Neural progenitor cell (in vitro differentiated cells): ENCODE measurements around the gene DSEL. TPM values are rescaled to one million over a fixed set of nuclear protein-coding genes. Genes with fewer than 3 reads are reported as not detected.

Source experiments
- DNase-seq: peaks from one replicate; pipeline ENCODE4 v3.0.0-alpha.2; 2016; ENCODE audit warnings: low spot score
- H2AFZ ChIP-seq: fragments of 200-600 bp; sonication (generic); replicated peaks from 2 replicates; pipeline ENCODE4 v1.6.1; 2016; ENCODE audit warnings: antibody characterized with exemption
- H3F3A ChIP-seq: fragments of 200-600 bp; sonication (generic); 2 replicates; pipeline ENCODE4 v1.6.1; 2016; ENCODE audit warnings: antibody characterized with exemption, low read depth
- H3K27ac ChIP-seq: fragments of 200-600 bp; sonication (generic); 2 replicates; pipeline ENCODE4 v1.5.1; 2016; ENCODE audit warnings: mild to moderate bottlenecking
- H3K27me3 ChIP-seq: fragments of 200-600 bp; sonication (generic); 2 replicates; pipeline ENCODE4 v1.6.1; 2016; ENCODE audit warnings: mild to moderate bottlenecking, moderate library complexity
- H3K36me3 ChIP-seq: fragments of 200-600 bp; sonication (generic); 2 replicates; pipeline ENCODE4 v1.5.1; 2016
- H3K4me1 ChIP-seq: fragments of 200-600 bp; sonication (generic); 2 replicates; pipeline ENCODE4 v1.6.1; 2016; ENCODE audit warnings: mixed run types
- H3K4me2 ChIP-seq: fragments of 200-600 bp; sonication (generic); 2 replicates; pipeline ENCODE4 v1.6.1; 2016
- H3K4me3 ChIP-seq: fragments of 200-600 bp; sonication (generic); 2 replicates; pipeline ENCODE4 v1.5.1; 2016
- H3K79me2 ChIP-seq: fragments of 200-600 bp; sonication (generic); 2 replicates; pipeline ENCODE4 v1.6.1; 2016; ENCODE audit warnings: low read depth
- H3K9ac ChIP-seq: fragments of 200-600 bp; sonication (generic); 2 replicates; pipeline ENCODE4 v1.6.1; 2016
- H3K9me3 ChIP-seq: fragments of 200-600 bp; sonication (generic); 2 replicates; pipeline ENCODE4 v1.5.1; 2016; ENCODE audit warnings: low read depth
- H4K20me1 ChIP-seq: fragments of 200-600 bp; sonication (generic); 2 replicates; pipeline ENCODE4 v1.6.1; 2016; ENCODE audit warnings: low read depth
- H3K27ac Mint-ChIP-seq: 3 replicates; pipeline ENCODE4 v1.8.0; 2021; ENCODE audit warnings: mixed read lengths
- H3K27me3 Mint-ChIP-seq: 2 replicates; pipeline ENCODE4 v1.8.0; 2022; ENCODE audit warnings: low read depth, mild to moderate bottlenecking, inconsistent platforms, moderate library complexity, mixed read lengths; ENCODE audit not compliant: insufficient read depth
- H3K36me3 Mint-ChIP-seq: 3 replicates; pipeline ENCODE4 v1.8.0; 2021; ENCODE audit warnings: mixed read lengths
- H3K4me1 Mint-ChIP-seq: 3 replicates; pipeline ENCODE4 v1.8.0; 2021; ENCODE audit warnings: mixed read lengths
- H3K4me3 Mint-ChIP-seq: 3 replicates; pipeline ENCODE4 v1.8.0; 2021; ENCODE audit warnings: mild to moderate bottlenecking, moderate library complexity, mixed read lengths
- H3K9me3 Mint-ChIP-seq: 3 replicates; pipeline ENCODE4 v1.8.0; 2020; ENCODE audit warnings: mixed read lengths
- CTCF ChIP-seq: fragments of 200-600 bp; sonication (generic); IDR thresholded peaks from 2 replicates; pipeline ENCODE4 v1.5.1; 2017; ENCODE audit warnings: antibody characterized with exemption, mild to moderate bottlenecking
- EZH2 ChIP-seq: fragments of 200-600 bp; sonication (generic); IDR thresholded peaks from 2 replicates; pipeline ENCODE4 v1.6.1; 2017; ENCODE audit warnings: antibody characterized with exemption, mild to moderate bottlenecking, moderate library complexity
- EZH2phosphoT487 ChIP-seq: fragments of 200-600 bp; sonication (generic); IDR thresholded peaks from 2 replicates; pipeline ENCODE4 v1.6.1; 2017; ENCODE audit warnings: antibody characterized with exemption
- total RNA-seq: library from RNA; depleted of rRNA; stranded (reverse); fragments of >200 nt; gene quantifications from 2 replicates; pipeline ENCODE4 v1.2.3, GENCODE V29; 2015; ENCODE audit warnings: low replicate concordance

DSEL gene
- total RNA-seq, 1 donor from 2014 or later, result 8.6 TPM

GRCh38 chr18:67511840-67512239 is 4.7 kb downstream of the DSEL start:
- H3K9me3 Mint-ChIP-seq, result peaks cover 32% of the 10 kb centered on the region
- H3K36me3 Mint-ChIP-seq, result peaks cover 62% of the 10 kb centered on the region
- DNase-seq, result no peak
- no peak overlapping the region for H3K27ac Mint-ChIP-seq
- H3K27me3 Mint-ChIP-seq, result no peaks in the 10 kb centered on the region
- H2AFZ ChIP-seq, result no peak overlapping the region
- H3K27me3 ChIP-seq, result no peaks in the 10 kb centered on the region
- peaks cover 7% of the 10 kb centered on the region for H3K4me1 Mint-ChIP-seq
- H3K4me3 ChIP-seq, result no peak overlapping the region
- H3K79me2 ChIP-seq, result no peaks in the 10 kb centered on the region
- no peaks in the 10 kb centered on the region for H3K36me3 ChIP-seq
- H3K9ac ChIP-seq, result no peak overlapping the region
- no peak overlapping the region for H3K27ac ChIP-seq
- no peak overlapping the region for H3K4me3 Mint-ChIP-seq
- peaks cover 6% of the 10 kb centered on the region for H3K4me1 ChIP-seq
- H4K20me1 ChIP-seq, result no peaks in the 10 kb centered on the region
- no peak overlapping the region for H3K4me2 ChIP-seq
- no peak for TF ChIP-seq EZH2
- TF ChIP-seq CTCF, result no peak
- TF ChIP-seq EZH2phosphoT487, result no peak
- no peaks in the 10 kb centered on the region for H3F3A ChIP-seq
- no peaks in the 10 kb centered on the region for H3K9me3 ChIP-seq

- peaks cover 6% of the 10 kb centered on the region for H3K4me1 ChIP-seq
- no peak overlapping the region for H3K9ac ChIP-seq
- H3K4me1 Mint-ChIP-seq, result peaks cover 7% of the 10 kb centered on the region
- no peak overlapping the region for H3K27ac ChIP-seq
- H3K27me3 Mint-ChIP-seq, result no peaks in the 10 kb centered on the region
- no peak overlapping the region for H3K4me3 ChIP-seq
- no peaks in the 10 kb centered on the region for H3K9me3 ChIP-seq
- no peaks in the 10 kb centered on the region for H3K27me3 ChIP-seq
- H3K36me3 Mint-ChIP-seq, result peaks cover 70% of the 10 kb centered on the region
- H3K79me2 ChIP-seq, result no peaks in the 10 kb centered on the region
- H3K4me3 Mint-ChIP-seq, result no peak overlapping the region
- no peak for DNase-seq
- no peak overlapping the region for H3K27ac Mint-ChIP-seq
- H3K9me3 Mint-ChIP-seq, result peaks cover 37% of the 10 kb centered on the region
- H3K4me2 ChIP-seq, result no peak overlapping the region
- no peak overlapping the region for H2AFZ ChIP-seq
- H3F3A ChIP-seq, result no peaks in the 10 kb centered on the region
- H3K36me3 ChIP-seq, result no peaks in the 10 kb centered on the region
- TF ChIP-seq EZH2 (no peak), EZH2phosphoT487 (no peak), CTCF (no peak)
- H4K20me1 ChIP-seq, result no peaks in the 10 kb centered on the region
These were observed 5.7 kb downstream of the DSEL start for GRCh38 chr18:67510831-67511230.

DNA sequence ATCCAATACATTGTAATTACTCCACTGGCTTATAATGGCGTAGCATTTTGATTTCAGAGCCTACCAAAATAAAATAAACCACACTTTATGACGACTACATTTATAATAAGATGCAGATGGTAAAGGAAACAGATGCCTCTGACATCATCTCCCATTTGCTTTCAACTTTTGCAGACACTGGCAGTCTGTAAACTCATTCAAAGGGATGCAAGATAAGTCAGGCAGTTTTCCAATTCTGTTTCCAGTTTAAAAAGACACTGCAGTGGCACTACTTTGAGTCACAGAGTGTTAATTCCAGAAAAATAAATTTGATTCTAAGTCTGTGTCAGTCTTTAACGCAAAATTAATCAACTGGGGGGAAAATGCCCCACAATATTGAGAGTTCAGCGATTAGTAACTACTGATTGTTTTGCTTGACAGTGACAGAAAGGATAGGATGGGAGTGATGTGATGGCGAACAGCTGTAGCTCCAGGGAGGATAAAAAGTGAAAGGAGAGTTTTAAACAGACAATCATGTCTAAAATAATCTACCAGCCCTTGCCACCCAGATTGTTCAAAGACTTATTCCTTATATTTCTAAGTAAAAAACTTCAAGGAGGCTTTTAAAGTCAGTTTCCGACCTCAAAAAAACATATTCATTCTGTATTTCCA is 6.7 kb downstream of the DSEL start:
- H3K27ac Mint-ChIP-seq, result no peak overlapping the region
- no peaks in the 10 kb centered on the region for H3K9me3 ChIP-seq
- DNase-seq, result no peak
- no peaks in the 10 kb centered on the region for H3K79me2 ChIP-seq
- H3K4me3 Mint-ChIP-seq, result no peak overlapping the region
- H3K4me3 ChIP-seq, result no peak overlapping the region
- H2AFZ ChIP-seq, result no peak overlapping the region
- H3K9ac ChIP-seq, result no peak overlapping the region
- no peak for TF ChIP-seq EZH2
- no peak for TF ChIP-seq CTCF
- no peak for TF ChIP-seq EZH2phosphoT487
- no peaks in the 10 kb centered on the region for H4K20me1 ChIP-seq
- no peak overlapping the region for H3K4me2 ChIP-seq
- no peaks in the 10 kb centered on the region for H3K27me3 ChIP-seq
- H3K27ac ChIP-seq, result no peak overlapping the region
- H3K36me3 ChIP-seq, result no peaks in the 10 kb centered on the region
- H3K27me3 Mint-ChIP-seq, result no peaks in the 10 kb centered on the region
- H3K4me1 ChIP-seq, result peaks cover under 1% of the 10 kb centered on the region
- peaks cover 73% of the 10 kb centered on the region for H3K36me3 Mint-ChIP-seq
- no peaks in the 10 kb centered on the region for H3K4me1 Mint-ChIP-seq
- H3F3A ChIP-seq, result no peaks in the 10 kb centered on the region
- peaks cover 37% of the 10 kb centered on the region for H3K9me3 Mint-ChIP-seq
